GM18498 (cell line): ENCODE data around the gene PITPNC1.
A peak's percentile ranks its signal among the peaks of the same experiment; 100 is the strongest.
"Not testable (repeated sequence)": the region's sequence is repeated elsewhere in the genome, so short reads cannot be mapped to it uniquely, and the experiment has no call there.

Experiments used
- ATAC-seq: cut with Tn5 transposase; IDR thresholded peaks from one replicate; pipeline ENCODE4 v1.9.1; 2021; ENCODE audit warnings: mild to moderate bottlenecking, moderate library complexity; ENCODE audit not compliant: unreplicated experiment

Gene PITPNC1

DNA sequence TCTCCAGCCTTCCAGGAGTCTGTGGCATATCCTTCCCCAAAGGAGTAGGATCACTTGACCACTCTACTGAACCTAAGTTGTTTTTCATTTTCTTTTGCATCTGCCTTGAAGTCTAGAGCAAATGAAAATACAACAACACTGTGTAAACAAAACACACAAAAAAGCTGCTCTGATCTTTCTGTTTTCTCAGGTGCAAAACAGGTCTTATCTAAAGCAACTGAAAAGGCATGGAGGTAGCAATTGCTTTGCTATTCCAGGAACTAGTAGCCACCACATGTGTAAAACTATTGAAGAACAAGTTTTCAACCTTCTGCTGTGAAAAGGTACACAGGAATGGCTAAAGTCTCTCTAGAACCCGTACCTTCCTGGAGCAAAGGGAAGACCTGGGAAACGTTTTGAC lies 127.1 kb downstream of the PITPNC1 start:
- no peak for ATAC-seq

GRCh38 chr17:67506966-67507365 lies 129.9 kb downstream of the PITPNC1 start:
- ATAC-seq: no peak

DNA sequence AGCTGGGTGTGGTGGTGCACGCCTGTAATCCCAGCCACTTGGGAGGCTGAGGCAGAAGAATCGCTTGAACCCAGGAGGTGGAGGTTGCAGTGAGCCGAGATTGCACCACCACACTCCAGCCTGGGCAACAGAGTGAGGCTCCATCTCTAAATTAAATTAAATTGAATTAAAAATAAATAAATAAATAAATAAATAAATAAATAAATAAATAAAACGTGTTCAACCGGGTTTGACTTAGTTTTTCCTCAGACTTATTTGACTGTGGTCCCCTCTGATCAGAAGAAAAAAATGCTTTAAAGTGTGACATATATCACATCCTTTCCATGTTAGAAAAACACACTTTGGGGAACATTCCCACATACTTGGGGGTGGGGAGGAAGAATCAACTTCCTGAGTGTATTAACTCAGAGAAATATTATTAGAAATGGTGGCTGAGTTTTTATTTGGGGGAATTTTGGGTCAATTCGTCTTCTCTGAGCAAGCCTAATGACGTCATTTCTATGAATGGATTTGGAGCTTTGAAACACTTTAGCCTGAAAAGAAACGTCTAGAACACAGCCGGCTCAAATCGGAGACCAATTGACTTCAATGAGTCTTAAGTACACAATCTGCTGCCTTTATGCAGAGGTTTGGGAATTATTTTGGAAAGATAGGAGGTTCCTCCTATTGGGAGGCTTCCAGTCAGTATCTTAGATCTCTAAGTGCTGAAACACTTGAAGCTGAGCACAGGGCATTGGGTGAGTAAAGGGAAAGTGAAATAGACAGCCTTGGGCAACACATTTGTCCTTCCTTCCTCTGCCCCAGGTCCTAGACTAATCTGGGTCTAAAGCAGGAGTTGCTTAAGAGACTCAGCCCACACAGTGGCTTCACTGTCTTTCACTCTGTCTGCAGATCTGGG lies 132.6 kb downstream of the PITPNC1 start:
- no peak for ATAC-seq

- ATAC-seq: no peak
Observed at GRCh38 chr17:67511012-67511411, 133.9 kb downstream of the PITPNC1 start.

- no peak for ATAC-seq
Observed at GRCh38 chr17:67511804-67512203, 134.7 kb downstream of the PITPNC1 start.

DNA sequence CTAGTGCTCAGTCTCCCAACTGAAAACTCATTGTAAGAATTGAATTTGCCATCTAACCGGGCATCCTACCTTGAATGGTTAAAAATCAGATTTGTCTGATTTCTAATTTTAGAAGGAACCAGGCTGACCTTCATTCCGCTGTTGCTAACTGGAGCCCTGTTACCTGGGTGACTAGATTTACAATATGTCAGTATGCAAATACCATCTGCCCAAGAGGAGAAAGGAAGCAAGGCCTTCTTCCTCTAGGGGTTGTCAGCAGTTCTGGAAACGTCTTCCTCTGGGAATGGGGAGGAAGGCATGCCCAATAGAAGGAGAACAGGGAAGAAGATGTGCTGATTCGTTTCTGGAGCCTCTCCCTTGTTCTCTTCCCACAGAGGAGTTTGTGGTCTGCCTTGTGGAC lies 137.9 kb downstream of the PITPNC1 start:
- ATAC-seq: no peak

DNA sequence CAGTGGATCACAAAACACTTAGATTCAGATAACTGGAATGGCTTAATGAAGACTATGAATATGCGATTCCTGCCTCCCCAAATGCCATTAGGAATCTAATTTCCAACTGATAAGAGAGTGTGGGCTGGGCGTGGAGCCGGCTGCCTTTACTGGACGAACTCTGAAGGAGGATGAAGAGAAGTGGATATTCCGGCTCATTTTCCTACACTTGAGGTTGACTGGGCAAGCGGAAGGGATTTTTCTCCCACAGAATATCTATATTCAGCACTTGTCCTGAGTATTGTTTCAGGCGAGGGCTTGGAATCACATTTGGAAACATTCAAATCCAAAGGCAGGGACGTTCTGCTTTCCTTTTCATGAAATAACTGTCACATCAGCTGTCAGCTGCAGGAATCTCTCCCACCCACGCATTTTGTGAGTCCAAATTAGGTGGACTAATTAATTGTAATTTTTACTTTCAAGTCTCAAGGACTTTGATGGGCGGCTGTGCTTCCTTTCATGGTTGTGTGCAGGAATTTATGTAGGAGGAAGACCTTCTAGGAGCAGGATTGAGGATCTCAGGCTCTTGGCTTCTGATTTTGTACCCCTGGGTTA lies 138.5 kb downstream of the PITPNC1 start:
- no peak for ATAC-seq

GRCh38 chr17:67516571-67516970 lies 139.5 kb downstream of the PITPNC1 start:
- ATAC-seq: not testable (repeated sequence)

DNA sequence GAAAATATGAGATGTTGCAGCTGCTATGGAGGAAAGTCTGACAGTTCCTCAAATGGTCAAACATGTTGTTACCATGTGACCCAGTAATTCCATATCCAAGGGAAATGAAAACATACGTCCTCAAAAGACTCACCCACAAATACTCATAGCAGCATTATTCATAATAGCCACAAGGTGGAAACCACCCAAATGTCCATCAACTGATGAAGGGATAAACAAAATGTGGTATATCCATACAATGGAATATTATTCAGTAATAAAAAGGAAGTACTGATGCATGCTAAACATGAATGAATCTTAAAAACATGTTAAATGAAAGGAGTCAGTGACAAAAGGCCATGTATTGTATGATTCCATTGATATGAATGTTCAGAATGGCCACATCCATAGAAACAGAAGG lies 140.2 kb downstream of the PITPNC1 start:
- no peak for ATAC-seq

DNA sequence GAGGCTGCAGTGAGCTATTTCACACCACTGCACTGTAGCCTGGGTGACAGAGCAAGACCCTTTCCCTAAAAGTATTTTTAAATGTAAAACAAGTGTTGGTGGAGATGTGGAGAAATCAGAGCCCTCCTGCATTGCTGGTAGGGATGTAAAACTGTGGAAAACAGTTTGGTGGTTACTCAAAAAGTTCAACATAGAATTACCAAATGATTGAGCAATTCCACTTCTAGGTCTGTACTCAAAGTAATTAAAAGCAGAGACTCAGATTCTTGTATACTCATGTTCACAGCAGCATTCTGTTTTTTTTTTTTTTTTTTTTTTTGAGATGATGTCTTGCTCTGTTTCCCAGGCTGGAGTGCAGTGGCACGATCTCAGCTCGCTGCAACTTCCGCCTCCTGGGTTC lies 141.8 kb downstream of the PITPNC1 start:
- ATAC-seq: no peak

- no peak for ATAC-seq
Observed at GRCh38 chr17:67519801-67520251, 142.7 kb downstream of the PITPNC1 start.

DNA sequence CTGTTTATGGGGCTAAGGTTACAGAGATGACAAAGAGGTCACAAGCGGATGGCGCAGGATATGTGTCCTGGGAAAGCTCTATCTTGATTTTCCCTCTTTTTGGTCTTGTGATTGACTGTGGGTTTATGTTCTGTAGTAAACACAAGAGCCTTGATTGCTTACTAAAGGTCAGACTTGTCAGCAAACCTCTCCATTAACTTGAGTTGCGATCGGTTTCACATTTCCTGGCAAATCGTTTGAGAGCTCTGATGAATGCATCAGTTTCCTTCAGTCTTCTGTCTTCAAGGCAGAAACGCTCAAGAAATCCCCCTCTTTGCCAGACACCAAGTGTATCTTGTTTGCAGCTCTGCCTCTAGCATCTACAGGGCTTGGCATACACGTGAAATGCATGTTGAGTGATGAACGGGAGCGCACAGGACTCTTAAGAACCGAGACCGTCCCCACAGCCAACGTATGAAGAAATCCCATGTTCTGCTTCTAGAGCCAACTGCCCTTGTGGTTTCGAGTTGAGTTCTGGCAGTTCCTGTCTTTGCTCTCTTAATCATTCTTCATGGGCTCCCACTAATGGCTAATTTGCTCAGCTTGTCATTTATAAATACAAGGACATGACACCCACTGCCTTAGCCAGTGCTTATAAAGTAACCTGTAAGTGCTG lies 143.3 kb downstream of the PITPNC1 start:
- ATAC-seq: no peak

DNA sequence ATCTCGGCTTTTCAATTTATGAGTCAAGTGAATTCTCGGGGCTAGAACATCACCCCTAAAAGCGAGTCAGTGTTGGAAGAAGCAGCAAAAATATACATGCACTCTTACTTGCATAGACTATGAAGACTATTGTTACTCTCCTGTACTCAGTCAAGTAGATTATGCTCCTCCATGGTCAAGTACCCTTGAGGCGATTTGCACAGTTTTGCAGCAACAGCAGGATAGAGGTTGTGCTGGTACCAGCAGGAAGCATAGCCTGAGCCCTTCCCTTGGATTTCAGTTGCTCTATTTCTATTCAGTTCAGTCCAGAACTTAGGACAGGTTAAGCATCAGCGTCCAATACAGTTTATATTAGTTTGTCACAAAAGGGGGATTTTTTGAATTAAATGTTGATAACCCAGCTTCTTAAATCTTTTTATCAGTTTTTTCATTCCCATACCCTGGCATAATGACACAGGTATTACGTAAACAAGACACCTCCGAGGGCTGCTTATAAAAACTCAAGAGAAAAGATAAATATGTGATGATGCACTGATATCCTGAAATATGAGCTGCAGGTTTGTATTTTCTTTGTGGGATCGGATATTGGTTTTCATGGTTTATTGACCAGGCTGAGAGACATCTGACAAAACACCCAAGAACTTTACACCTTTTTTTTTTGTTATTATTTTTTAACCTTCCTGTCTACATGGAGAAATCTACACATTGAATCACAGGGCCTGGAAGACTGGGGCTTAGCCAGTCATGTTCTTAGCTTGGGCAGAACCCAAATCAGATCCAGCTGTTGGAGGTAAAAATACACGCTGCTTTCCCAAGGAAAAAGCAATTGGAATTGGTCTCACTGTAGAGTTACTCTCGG lies 144.1 kb downstream of the PITPNC1 start:
- ATAC-seq: no peak

DNA sequence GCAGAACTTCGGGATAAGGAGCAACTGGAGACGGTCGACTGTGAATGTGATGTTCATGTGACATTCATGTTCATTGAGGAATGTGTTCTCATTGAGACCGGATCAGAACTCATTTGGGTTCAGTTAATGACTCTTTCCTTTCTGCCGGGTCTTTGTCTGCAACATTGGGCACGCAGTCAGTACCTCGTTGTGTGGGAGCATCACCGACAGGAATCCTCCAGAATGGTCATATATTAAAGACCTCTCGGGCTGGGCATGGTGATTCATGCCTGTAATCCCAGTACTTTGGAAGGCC lies 144.6 kb downstream of the PITPNC1 start:
- ATAC-seq: no peak

DNA sequence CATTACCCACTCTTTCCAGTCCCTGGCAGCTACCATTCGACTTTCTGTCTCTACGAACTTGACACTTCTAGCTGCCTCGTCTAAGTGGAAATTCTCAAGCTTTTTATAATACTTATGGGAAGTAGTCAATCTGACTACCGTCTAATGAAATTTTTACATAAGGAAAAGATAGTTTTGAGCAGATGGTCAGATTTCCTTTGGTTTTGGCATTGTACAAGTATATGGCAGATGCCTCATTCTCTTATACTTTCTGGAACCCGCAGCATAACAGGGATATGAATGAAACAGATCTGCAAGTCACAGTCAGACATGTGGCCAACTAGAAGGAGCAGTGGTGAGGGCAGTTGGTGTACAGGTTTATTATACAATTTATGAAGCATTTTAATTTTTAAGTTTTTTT lies 146.0 kb downstream of the PITPNC1 start:
- no peak for ATAC-seq

- no peak for ATAC-seq
Observed at GRCh38 chr17:67525239-67526135, 148.4 kb downstream of the PITPNC1 start.

GRCh38 chr17:67526700-67527099 lies 149.6 kb downstream of the PITPNC1 start:
- ATAC-seq: no peak

- ATAC-seq: no peak
Observed at GRCh38 chr17:67528751-67529436, 151.8 kb downstream of the PITPNC1 start.

GRCh38 chr17:67531291-67531690 lies 154.2 kb downstream of the PITPNC1 start:
- ATAC-seq: peak; percentile 76
